ENCODE data around the gene LAMA2. TPM values are rescaled to one million over a fixed set of nuclear protein-coding genes. Genes with fewer than 3 reads are reported as not detected.
A peak's percentile ranks its signal among the peaks of the same experiment; 100 is the strongest.

LAMA2 gene
- total and polyA plus RNA-seq, 2 donors (not counting 3 experiments of a cell fraction or from before 2014, with no cell fraction given), result 0.51 to 0.75 TPM

DNA sequence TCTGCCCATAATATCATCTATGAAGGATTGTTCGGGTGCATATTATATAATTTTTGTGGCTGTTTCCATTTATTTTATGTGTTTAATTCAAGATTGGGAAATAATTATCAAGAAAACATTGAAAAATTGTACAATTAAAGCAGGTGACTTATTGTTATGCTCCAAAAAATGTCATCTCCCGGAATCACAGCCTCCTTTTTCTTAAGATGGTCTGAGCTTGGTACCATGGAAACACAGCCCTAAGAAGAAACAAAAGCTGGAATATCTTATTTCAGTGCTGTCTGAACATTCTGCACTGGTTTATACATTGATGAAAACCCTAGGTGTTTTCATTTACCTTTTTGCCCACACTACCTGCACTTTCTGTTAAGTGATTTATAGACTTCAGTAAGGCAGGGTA lies 459.9 kb downstream of the LAMA2 start:
- no peak for DNase-seq (ENCODE audit: low read depth, low spot score)
- CTCF ChIA-PET, result interaction anchor here (1.3 kb wide), 1 partner anchor 28 kb away, joined by 4 read pairs; no protein-coding TSS in a partner anchor
- dilution Hi-C loops (cut with MboI; ENCODE audit: extremely low pct_ligation_motif_present, low sequenced_read_pairs), result no loop called here
- no peaks in the 10 kb centered on the region for H4K20me1 ChIP-seq (replicated peaks; ENCODE audit: control insufficient read depth, extremely low read depth, insufficient read depth, low read length)
- H3K9ac ChIP-seq (replicated peaks; ENCODE audit: extremely low read depth, insufficient read depth, low read length), result peak overlapping the region; percentile 38
- POLR2A ChIA-PET, result no interaction called here
- H3K4me2 ChIP-seq (ENCODE audit: insufficient read depth, low read length), result peak overlapping the region; percentile 65
- H3K4me1 ChIP-seq (ENCODE audit: control insufficient read depth, extremely low read depth, insufficient read depth, low read length), result peaks cover 31% of the 10 kb centered on the region
- no peaks in the 10 kb centered on the region for H3K79me2 ChIP-seq (ENCODE audit: control insufficient read depth, insufficient read depth, low read length)
- FAIRE-seq, result no peak
- TF ChIP-seq POLR2A (IDR thresholded peaks at IDR 0.05; ENCODE audit: low read depth, low read length) (no peak), JUN (IDR thresholded peaks at IDR 0.05; ENCODE audit: borderline replicate concordance, insufficient read depth, insufficient read length, low read depth) (no peak), EZH2 (IDR thresholded peaks at IDR 0.05; ENCODE audit: borderline replicate concordance, low read depth, low read length, severe bottlenecking) (no peak), FOS (IDR thresholded peaks at IDR 0.05; ENCODE audit: borderline replicate concordance, insufficient read depth, low read length) (no peak), GATA2 (IDR thresholded peaks at IDR 0.05; ENCODE audit: insufficient read depth, insufficient read length, low read depth, low read length) (no peak), POLR2AphosphoS5 (IDR thresholded peaks at IDR 0.05; ENCODE audit: insufficient read depth, low read depth, low read length) (no peak), MYC (IDR thresholded peaks at IDR 0.05; ENCODE audit: low read depth, low read length) (no peak)
- TF ChIP-seq, protein P1, sequence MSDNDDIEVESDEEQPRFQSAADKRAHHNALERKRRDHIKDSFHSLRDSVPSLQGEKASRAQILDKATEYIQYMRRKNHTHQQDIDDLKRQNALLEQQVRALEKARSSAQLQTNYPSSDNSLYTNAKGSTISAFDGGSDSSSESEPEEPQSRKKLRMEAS (IDR thresholded peaks at IDR 0.05; ENCODE audit: insufficient read depth, insufficient read length), result no peak
- TF ChIP-seq, protein P2, sequence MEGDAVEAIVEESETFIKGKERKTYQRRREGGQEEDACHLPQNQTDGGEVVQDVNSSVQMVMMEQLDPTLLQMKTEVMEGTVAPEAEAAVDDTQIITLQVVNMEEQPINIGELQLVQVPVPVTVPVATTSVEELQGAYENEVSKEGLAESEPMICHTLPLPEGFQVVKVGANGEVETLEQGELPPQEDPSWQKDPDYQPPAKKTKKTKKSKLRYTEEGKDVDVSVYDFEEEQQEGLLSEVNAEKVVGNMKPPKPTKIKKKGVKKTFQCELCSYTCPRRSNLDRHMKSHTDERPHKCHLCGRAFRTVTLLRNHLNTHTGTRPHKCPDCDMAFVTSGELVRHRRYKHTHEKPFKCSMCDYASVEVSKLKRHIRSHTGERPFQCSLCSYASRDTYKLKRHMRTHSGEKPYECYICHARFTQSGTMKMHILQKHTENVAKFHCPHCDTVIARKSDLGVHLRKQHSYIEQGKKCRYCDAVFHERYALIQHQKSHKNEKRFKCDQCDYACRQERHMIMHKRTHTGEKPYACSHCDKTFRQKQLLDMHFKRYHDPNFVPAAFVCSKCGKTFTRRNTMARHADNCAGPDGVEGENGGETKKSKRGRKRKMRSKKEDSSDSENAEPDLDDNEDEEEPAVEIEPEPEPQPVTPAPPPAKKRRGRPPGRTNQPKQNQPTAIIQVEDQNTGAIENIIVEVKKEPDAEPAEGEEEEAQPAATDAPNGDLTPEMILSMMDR (IDR thresholded peaks at IDR 0.05; ENCODE audit: extremely low read depth in 1 of 2, insufficient read depth in 1 of 2, low read depth in 1 of 2, low read length in 2 of 2), result no peak
- no peak overlapping the region for H2AFZ ChIP-seq (ENCODE audit: low read depth, low read length)
- no peak overlapping the region for H3K4me3 ChIP-seq (replicated peaks in 1 of 3; ENCODE audit: insufficient read depth in 1 of 3, low read depth in 1 of 3, low read length in 3 of 3)
- no TSS peak for BruUV-seq (replicated peaks)
- H3K9me3 ChIP-seq (replicated peaks; ENCODE audit: control insufficient read depth, insufficient read depth, low read length), result no peaks in the 10 kb centered on the region
- no peaks in the 10 kb centered on the region for H3K27me3 ChIP-seq (ENCODE audit: control insufficient read depth in 2 of 2, insufficient read depth in 2 of 2, low read length in 2 of 2)
- H3K36me3 ChIP-seq (ENCODE audit: control insufficient read depth in 2 of 2, extremely low read depth in 1 of 2, insufficient read depth in 2 of 2, low read length in 2 of 2), result no peaks in the 10 kb centered on the region
- H3K27ac ChIP-seq (ENCODE audit: insufficient read depth, low read depth, low read length), result no peak overlapping the region
- H3K9me1 ChIP-seq (replicated peaks; ENCODE audit: control insufficient read depth, extremely low read depth, insufficient read depth, low read length), result no peaks in the 10 kb centered on the region
- intact Hi-C loops (cut with micrococcal nuclease), result no loop called here

Data from endothelial cell of umbilical vein (primary cell).